Ishikawa (cell line): ENCODE measurements around the gene LRRC59.

Experiments used
- CEBPB ChIP-seq: IDR thresholded peaks from 2 replicates; pipeline ENCODE4 v1.6.1; 2012
- CREB1 ChIP-seq: IDR thresholded peaks from 2 replicates; pipeline ENCODE4 v1.6.1; 2012; ENCODE audit warnings: low read depth
- EGR1 ChIP-seq: IDR thresholded peaks from 2 replicates; pipeline ENCODE4 v1.6.1; 2012
- EP300 ChIP-seq: IDR thresholded peaks from 2 replicates; pipeline ENCODE4 v1.6.1; 2012; ENCODE audit warnings: borderline replicate concordance
- FOXM1 ChIP-seq: IDR thresholded peaks from 2 replicates; pipeline ENCODE4 v1.6.1; 2012; ENCODE audit warnings: low read depth, borderline replicate concordance
- MAX ChIP-seq: IDR thresholded peaks from 2 replicates; pipeline ENCODE4 v1.6.1; 2012
- NFIC ChIP-seq: IDR thresholded peaks from 2 replicates; pipeline ENCODE4 v1.6.1; 2012
- RAD21 ChIP-seq: IDR thresholded peaks from 2 replicates; pipeline ENCODE4 v1.6.1; 2012; ENCODE audit warnings: low read depth
- REST ChIP-seq: IDR thresholded peaks from 2 replicates; pipeline ENCODE4 v1.6.1; 2012; ENCODE audit warnings: low read depth, mild to moderate bottlenecking
- TAF1 ChIP-seq: IDR thresholded peaks from 2 replicates; pipeline ENCODE4 v1.6.1; 2012; ENCODE audit warnings: low read depth, mild to moderate bottlenecking
- TCF12 ChIP-seq: IDR thresholded peaks from 2 replicates; pipeline ENCODE4 v1.6.1; 2012; ENCODE audit warnings: low read depth
- TEAD4 ChIP-seq: IDR thresholded peaks from 2 replicates; pipeline ENCODE4 v1.6.1; 2012
- USF1 ChIP-seq: IDR thresholded peaks from 2 replicates; pipeline ENCODE4 v1.6.1; 2012
- YY1 ChIP-seq: IDR thresholded peaks from 2 replicates; pipeline ENCODE4 v1.6.1; 2012; ENCODE audit warnings: low read depth
- ZBTB7A ChIP-seq: IDR thresholded peaks from 2 replicates; pipeline ENCODE4 v1.6.1; 2012; ENCODE audit warnings: low read depth

Gene LRRC59

GRCh38 chr17:50338645-50339044, 58.7 kb downstream of the LRRC59 start:
- no peak for TF ChIP-seq FOXM1

GRCh38 chr17:50337956-50338355, 59.4 kb downstream of the LRRC59 start:
- TF ChIP-seq RAD21 (no peak), ZBTB7A (no peak), MAX (no peak), CREB1 (no peak), REST (no peak), USF1 (no peak), EP300 (no peak), TCF12 (no peak), TEAD4 (no peak), EGR1 (no peak), CEBPB (no peak), NFIC (no peak), FOXM1 (no peak), YY1 (no peak), TAF1 (no peak)

- peak; percentile 41; the same call in 1 of the 2 replicates for TF ChIP-seq RAD21
Measured at GRCh38 chr17:50333291-50334057, 63.8 kb downstream of the LRRC59 start.

GRCh38 chr17:50332196-50332595, 65.1 kb downstream of the LRRC59 start:
- TF ChIP-seq FOXM1 (no peak), EP300 (no peak), CREB1 (no peak), MAX (no peak), TEAD4 (no peak), EGR1 (no peak), USF1 (no peak), NFIC (no peak), TAF1 (no peak), YY1 (no peak), CEBPB (no peak), ZBTB7A (no peak), RAD21 (no peak), TCF12 (no peak), REST (no peak)
